WI38 (cell line): ENCODE data around the gene SEC14L5.

ENCODE experiments used
- H3K4me3 ChIP-seq: 2 replicates; pipeline ENCODE4 v1.5.1; 2011; ENCODE audit warnings: low read depth, mild to moderate bottlenecking, control low read depth, low read length
- TF ChIP-seq, protein P1 (sequence below): IDR thresholded peaks from 2 replicates; pipeline ENCODE4 v1.5.1; 2012; ENCODE audit warnings: low read depth, mild to moderate bottlenecking, control low read depth, low read length

Gene SEC14L5

DNA sequence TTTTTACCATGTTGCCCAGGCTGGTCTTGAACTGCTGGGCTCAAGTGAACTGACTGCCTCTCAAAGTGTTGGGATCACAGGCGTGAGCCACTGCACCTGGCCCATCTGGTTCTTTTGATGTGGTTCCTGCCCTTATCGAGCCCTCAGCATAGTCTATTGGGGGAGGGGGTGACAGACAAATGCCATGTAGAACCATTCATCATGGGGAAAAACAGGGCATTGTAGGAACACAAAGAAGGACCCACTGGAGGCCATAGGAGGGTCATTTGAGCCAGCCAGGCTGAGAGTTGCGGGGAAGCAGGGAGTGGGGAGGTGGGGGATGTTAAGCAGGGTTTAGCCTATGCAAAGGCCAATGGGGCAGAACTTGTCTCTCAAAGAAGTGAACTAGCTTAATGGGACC, 11.9 kb downstream of the SEC14L5 start:
- TF ChIP-seq, protein P1, sequence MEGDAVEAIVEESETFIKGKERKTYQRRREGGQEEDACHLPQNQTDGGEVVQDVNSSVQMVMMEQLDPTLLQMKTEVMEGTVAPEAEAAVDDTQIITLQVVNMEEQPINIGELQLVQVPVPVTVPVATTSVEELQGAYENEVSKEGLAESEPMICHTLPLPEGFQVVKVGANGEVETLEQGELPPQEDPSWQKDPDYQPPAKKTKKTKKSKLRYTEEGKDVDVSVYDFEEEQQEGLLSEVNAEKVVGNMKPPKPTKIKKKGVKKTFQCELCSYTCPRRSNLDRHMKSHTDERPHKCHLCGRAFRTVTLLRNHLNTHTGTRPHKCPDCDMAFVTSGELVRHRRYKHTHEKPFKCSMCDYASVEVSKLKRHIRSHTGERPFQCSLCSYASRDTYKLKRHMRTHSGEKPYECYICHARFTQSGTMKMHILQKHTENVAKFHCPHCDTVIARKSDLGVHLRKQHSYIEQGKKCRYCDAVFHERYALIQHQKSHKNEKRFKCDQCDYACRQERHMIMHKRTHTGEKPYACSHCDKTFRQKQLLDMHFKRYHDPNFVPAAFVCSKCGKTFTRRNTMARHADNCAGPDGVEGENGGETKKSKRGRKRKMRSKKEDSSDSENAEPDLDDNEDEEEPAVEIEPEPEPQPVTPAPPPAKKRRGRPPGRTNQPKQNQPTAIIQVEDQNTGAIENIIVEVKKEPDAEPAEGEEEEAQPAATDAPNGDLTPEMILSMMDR, result no peak
- H3K4me3 ChIP-seq, result no peak overlapping the region

DNA sequence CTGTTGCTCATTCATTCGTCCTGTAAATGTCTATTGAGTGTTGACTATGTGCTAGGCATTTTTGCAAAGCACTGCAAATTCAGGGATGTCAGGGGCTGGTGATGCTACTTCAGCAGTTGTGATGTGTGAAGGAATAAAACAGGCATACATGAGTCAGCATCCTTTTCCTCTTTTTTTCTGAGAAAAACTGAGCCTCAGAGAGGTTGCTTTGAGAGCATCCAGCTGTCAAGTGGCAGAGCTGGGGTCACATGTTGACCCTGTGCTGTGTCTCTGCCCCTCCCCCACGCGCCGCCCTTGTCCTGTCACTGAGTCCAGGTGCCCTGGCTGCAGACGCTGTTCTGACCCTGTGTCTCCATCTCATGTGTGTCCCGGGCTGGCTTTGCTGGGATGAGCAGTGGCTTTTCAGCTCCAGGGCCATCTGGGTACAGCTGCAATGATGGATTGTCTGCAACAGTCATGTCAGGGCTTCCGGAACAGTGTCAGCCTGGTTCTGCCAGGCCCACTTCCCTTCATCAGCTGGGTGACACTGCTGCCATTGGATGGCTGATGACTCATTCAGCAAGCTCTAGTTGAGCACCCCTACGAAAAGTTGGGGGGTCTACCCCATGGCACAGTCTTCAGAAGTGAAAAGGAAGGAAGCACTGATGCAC, 14.9 kb downstream of the SEC14L5 start:
- TF ChIP-seq, protein P1, result no peak
- H3K4me3 ChIP-seq, result no peak overlapping the region

DNA sequence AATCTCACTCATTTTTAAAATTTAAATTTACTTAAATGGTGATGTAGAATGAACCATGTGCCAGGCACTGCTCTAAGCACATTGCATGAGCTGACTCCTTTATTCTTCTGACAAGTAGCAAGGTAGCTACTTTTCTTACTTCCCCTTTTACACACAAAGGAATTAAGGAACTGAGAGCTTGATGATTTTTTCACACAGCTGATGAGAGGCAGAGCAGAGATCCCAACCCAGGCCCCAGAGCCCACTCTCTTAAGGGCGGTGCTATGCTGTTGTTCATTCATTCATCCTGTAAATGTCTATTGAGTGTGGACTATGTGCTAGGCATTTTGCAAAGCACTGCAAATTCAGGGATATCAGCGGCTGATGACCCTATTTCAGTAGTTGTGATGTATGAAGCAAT, 17.9 kb downstream of the SEC14L5 start:
- TF ChIP-seq, protein P1, result no peak
- no peak overlapping the region for H3K4me3 ChIP-seq

DNA sequence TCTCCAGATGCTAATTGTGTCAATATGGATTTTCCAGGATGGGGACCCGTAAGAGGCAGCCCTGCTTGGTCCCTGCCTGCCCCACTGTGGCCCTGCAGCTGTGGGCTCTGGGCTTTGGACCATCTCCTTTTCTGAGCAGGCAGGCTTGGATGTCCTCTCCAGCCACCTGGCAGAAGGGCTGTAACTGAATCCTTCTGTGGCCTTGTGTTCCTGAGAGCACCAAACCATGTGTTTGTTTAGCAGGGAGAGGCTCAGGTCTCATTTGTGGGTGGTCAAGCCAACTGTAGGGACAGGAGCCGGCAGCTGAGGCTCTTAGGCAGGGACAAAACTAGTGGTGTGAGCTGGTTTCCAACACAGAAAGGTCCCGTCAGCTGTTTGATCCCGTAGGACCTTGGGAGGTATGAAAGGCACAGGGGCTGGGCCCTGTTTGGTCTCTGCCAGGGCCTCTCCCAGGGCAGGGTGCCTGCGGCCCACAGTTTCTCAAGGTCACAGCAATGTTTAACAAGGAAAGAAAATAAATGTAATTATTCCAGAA, 18.5 kb downstream of the SEC14L5 start:
- H3K4me3 ChIP-seq, result no peak overlapping the region
- TF ChIP-seq, protein P1, result no peak

DNA sequence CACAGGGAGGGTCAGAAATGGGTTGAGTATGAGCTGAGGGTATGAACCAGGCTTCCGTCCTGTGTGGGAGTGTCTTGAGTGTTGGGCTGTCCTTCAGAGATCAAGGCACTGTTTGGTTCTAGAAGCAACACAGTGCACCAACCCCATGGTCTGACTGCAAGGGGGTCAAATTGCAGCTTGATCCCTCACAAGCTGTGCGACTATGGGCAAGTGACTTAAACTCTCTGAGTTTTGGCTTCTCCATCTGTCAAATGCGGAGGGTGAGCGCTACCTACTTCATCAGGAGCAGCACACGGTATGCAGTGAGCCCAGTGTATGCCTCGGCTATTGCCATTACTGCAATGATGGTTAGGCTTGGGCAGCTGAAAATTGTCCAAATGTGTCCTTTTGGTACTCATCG, 21.0 kb downstream of the SEC14L5 start:
- H3K4me3 ChIP-seq, result no peak overlapping the region
- TF ChIP-seq, protein P1, result no peak

DNA sequence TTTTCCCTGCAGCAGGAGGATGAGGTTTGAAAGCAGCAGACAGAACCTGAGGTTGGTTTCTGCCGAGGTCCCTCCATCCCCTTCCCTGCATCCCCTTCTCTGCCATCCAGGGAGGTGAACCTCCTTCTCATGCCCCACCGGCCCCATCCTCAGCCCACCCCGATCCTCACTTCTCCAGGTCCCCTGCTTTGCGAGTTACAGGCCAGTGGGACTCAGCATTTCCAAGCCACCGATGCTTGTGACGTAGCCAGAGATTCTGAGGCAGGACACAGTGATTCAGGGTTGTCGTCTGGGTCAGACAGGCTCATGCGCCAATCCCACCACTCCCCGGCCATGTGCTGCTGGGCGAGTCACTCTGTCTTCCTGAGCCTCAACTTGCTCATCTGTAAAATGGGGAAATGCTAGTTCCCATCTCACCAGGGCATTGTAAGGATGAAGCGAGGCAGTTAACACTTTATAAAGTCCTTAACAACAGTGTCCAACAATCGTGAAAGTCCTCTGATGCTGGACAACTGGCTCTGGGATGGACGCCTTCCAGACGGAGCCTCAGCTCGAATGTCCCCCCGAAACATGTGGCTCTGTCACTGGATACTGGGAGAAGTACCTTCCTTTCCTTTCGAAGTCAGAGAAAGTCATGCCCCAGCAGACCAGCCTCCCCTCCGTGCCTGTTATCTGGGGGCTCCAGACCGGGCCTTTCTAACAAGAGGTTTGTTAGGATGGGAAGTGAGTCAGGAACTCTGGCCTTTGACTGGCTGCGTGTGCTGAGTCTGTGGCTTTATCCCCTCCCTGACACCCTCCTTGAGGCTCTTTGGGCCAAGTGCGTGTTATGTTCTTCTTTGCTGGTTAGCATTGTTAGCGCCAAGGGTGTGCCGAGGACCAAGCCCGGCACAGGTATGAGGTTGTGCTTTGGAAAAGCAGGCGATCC, 21.9 kb downstream of the SEC14L5 start:
- H3K4me3 ChIP-seq, result no peak overlapping the region
- TF ChIP-seq, protein P1, result no peak

DNA sequence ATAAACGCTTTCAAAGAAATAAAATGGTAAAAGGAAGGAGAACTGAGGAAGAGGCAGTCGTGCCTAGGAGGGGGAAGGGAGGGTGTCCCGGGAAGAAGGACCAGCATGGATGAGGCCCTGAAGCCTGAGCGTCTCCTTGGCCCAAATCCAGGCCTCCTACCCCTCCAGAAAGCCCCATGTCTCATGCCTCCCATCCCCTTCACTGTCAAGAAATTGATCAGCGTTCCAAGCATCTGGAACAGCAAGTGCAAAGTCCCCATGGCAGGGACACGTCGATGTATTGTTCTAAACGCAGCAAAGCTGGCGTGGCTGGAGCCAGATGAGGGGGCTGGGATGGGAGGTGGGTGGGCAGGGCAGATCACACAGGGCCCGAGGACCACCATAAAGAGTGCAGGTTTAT, 22.6 kb downstream of the SEC14L5 start:
- TF ChIP-seq, protein P1, result no peak
- no peak overlapping the region for H3K4me3 ChIP-seq
